Esophagus squamous epithelium (tissue), 5 donors: ENCODE data around the gene CELA3B. TPM values are rescaled to one million over a fixed set of nuclear protein-coding genes. Genes with fewer than 3 reads are reported as not detected.
"Not testable (repeated sequence)": the region's sequence is repeated elsewhere in the genome, so short reads cannot be mapped to it uniquely, and the experiment has no call there.

ENCODE experiments used
- DNase-seq: peaks from one replicate; lab custom pipeline; 2025; lab: John Stamatoyannopoulos, UW
- H3K27ac ChIP-seq, 4 donors: fragments of 200-600 bp; sonication (generic); one replicate each; pipeline ENCODE4 v1.5.1; 2016 to 2019; ENCODE audit warnings: mild to moderate bottlenecking in 1 of 4
- H3K27me3 ChIP-seq, 4 donors: fragments of 200-600 bp; sonication (generic); 1 replicate in 3 of 4; 2 replicates in 1 of 4; pipeline versions ENCODE4 v1.5.1 to v1.6.0; 2017 to 2021; ENCODE audit warnings: antibody characterized with exemption in 1 of 4
- H3K36me3 ChIP-seq, 3 donors: fragments of 200-600 bp; sonication (generic); one replicate each; pipeline ENCODE4 v1.5.1; 2016 to 2019
- H3K4me1 ChIP-seq, 3 donors: fragments of 200-600 bp; sonication (generic); one replicate each; pipeline ENCODE4 v1.5.1; 2017 to 2019
- H3K4me3 ChIP-seq, 4 donors: fragments of 200-600 bp; sonication (generic); 1 replicate in 3 of 4; 2 replicates in 1 of 4; pipeline ENCODE4 v1.5.1; 2016 to 2019; ENCODE audit warnings: mild to moderate bottlenecking in 2 of 4, moderate library complexity in 1 of 4
- H3K9me3 ChIP-seq, 3 donors: fragments of 200-600 bp; sonication (generic); one replicate each; pipeline ENCODE4 v1.5.1; 2016 to 2019
- WGBS, 2 donors: methylation state at CpG; one replicate each; pipeline ENCODE4 v1.1.5; 2018; 5-methylcytosine and 5-hydroxymethylcytosine counted together
- intact Hi-C: fragments of 100-400 bp; cut with DNase I; formaldehyde crosslinking; loops from one replicate; pipeline ENCODE4 v1.15.0; 2022
- total RNA-seq, 4 donors: library from RNA; depleted of rRNA; stranded (reverse); fragments of >200 nt; gene quantifications; one replicate each; pipeline ENCODE4 v1.1.0, GENCODE V29; 2016
- donor health status: DM: yes; HTN: yes; CAD: no.

CELA3B gene
- total RNA-seq, 4 donors from 2014 or later = not detected

- H3K27ac ChIP-seq, H3K4me3 ChIP-seq, H3K36me3 ChIP-seq: not testable (repeated sequence)
These were observed 2.9 kb upstream of the CELA3B start for GRCh38 chr1:21973948-21974347.

GRCh38 chr1:21974699-21975098 lies 2.1 kb upstream of the CELA3B start:
- H3K4me3 ChIP-seq, H3K27me3 ChIP-seq, H3K27ac ChIP-seq, H3K9me3 ChIP-seq, intact Hi-C loops, H3K36me3 ChIP-seq, H3K4me1 ChIP-seq, DNase-seq: not testable (repeated sequence)
- WGBS, 2 donors = 13 to 35% methylated on average over 1 to 4 of the region's 6 CpGs

More at GRCh38 chr1:21973948-21974347, 2.9 kb upstream of the CELA3B start:
- 85 to 88% methylated on average over 4 to 5 of the region's 8 CpGs for WGBS, 2 donors
- H3K9me3 ChIP-seq, H3K27me3 ChIP-seq, H3K4me1 ChIP-seq, intact Hi-C loops, DNase-seq: not testable (repeated sequence)

GRCh38 chr1:21975296-21975695 lies 1.5 kb upstream of the CELA3B start:
- H3K4me1 ChIP-seq, H3K36me3 ChIP-seq, H3K27ac ChIP-seq, DNase-seq, H3K9me3 ChIP-seq, H3K27me3 ChIP-seq, H3K4me3 ChIP-seq, intact Hi-C loops: not testable (repeated sequence)
- WGBS, 2 donors = 67 to 85% methylated on average over 6 to 9 of the region's 9 CpGs

GRCh38 chr1:21978209-21978608 lies 1.4 kb downstream of the CELA3B start:
- not testable (repeated sequence) for DNase-seq, H3K9me3 ChIP-seq
- WGBS, 2 donors = 86 to 92% methylated on average over 7 to 11 of the region's 11 CpGs

GRCh38 chr1:21980515-21981220 lies 3.8 kb downstream of the CELA3B start:
- H3K27ac ChIP-seq, H3K27me3 ChIP-seq, H3K36me3 ChIP-seq, intact Hi-C loops, H3K4me3 ChIP-seq, DNase-seq, H3K9me3 ChIP-seq, H3K4me1 ChIP-seq: not testable (repeated sequence)
- WGBS, 2 donors = 58% methylated on average over 2 of the region's 21 CpGs; no CpG with 5 or more reads in 1 of the 2 donors

More at GRCh38 chr1:21978209-21978608, 1.4 kb downstream of the CELA3B start:
- H3K27me3 ChIP-seq, H3K36me3 ChIP-seq, H3K4me3 ChIP-seq, H3K27ac ChIP-seq, H3K4me1 ChIP-seq, intact Hi-C loops: not testable (repeated sequence)

- H3K27ac ChIP-seq, H3K9me3 ChIP-seq, DNase-seq, H3K4me1 ChIP-seq, intact Hi-C loops, H3K27me3 ChIP-seq, H3K36me3 ChIP-seq, H3K4me3 ChIP-seq: not testable (repeated sequence)
- no CpG with 5 or more reads among the region's 4 CpGs for WGBS, 2 donors
These were observed 4.4 kb downstream of the CELA3B start for GRCh38 chr1:21981253-21981652.

GRCh38 chr1:21982122-21982521 lies 5.3 kb downstream of the CELA3B start:
- intact Hi-C loops, H3K4me1 ChIP-seq, H3K27me3 ChIP-seq, H3K9me3 ChIP-seq, H3K4me3 ChIP-seq, H3K27ac ChIP-seq, H3K36me3 ChIP-seq, DNase-seq: not testable (repeated sequence)
- WGBS, 2 donors = 60 to 64% methylated on average over 6 of the region's 6 CpGs

GRCh38 chr1:21983539-21983938 lies 6.7 kb downstream of the CELA3B start:
- DNase-seq, H3K27me3 ChIP-seq, H3K4me1 ChIP-seq, H3K4me3 ChIP-seq, intact Hi-C loops, H3K9me3 ChIP-seq, H3K27ac ChIP-seq, H3K36me3 ChIP-seq: not testable (repeated sequence)
- WGBS, 2 donors = 57 to 58% methylated on average over 2 to 3 of the region's 15 CpGs

- H3K36me3 ChIP-seq, intact Hi-C loops, H3K27me3 ChIP-seq, H3K27ac ChIP-seq, H3K9me3 ChIP-seq, DNase-seq, H3K4me1 ChIP-seq, H3K4me3 ChIP-seq: not testable (repeated sequence)
- whole genome bisulfite sequencing, 2 donors = no CpG with 5 or more reads among the region's 5 CpGs
These were observed 9.1 kb downstream of the CELA3B start for GRCh38 chr1:21985893-21986292.

GRCh38 chr1:21986386-21986785 lies 9.6 kb downstream of the CELA3B start:
- H3K36me3 ChIP-seq, H3K4me1 ChIP-seq, H3K9me3 ChIP-seq, H3K27ac ChIP-seq, H3K27me3 ChIP-seq, intact Hi-C loops, DNase-seq, H3K4me3 ChIP-seq: not testable (repeated sequence)
- WGBS, 2 donors = 68 to 96% methylated on average over 4 of the region's 12 CpGs

GRCh38 chr1:21989672-21990393 lies 13.0 kb downstream of the CELA3B start:
- H3K27me3 ChIP-seq, H3K4me3 ChIP-seq, H3K4me1 ChIP-seq, intact Hi-C loops, H3K9me3 ChIP-seq, H3K36me3 ChIP-seq, DNase-seq: not testable (repeated sequence)
- WGBS, 2 donors = 41 to 69% methylated on average over 3 of the region's 5 CpGs
- peak overlapping the region in 1 of 4 donors; percentile 33 for H3K27ac ChIP-seq

- H3K36me3 ChIP-seq, H3K4me1 ChIP-seq, H3K27ac ChIP-seq, H3K9me3 ChIP-seq, intact Hi-C loops, H3K4me3 ChIP-seq, DNase-seq, H3K27me3 ChIP-seq: not testable (repeated sequence)
- WGBS, 2 donors = 80 to 81% methylated on average over 1 to 2 of the region's 3 CpGs
These were observed 15.4 kb downstream of the CELA3B start for GRCh38 chr1:21992186-21992585.

- intact Hi-C loops, H3K36me3 ChIP-seq, DNase-seq, H3K27ac ChIP-seq, H3K9me3 ChIP-seq, H3K4me1 ChIP-seq, H3K27me3 ChIP-seq, H3K4me3 ChIP-seq: not testable (repeated sequence)
- 86 to 92% methylated on average over 3 to 6 of the region's 8 CpGs for WGBS, 2 donors
These were observed 17.9 kb downstream of the CELA3B start for GRCh38 chr1:21994716-21995115.
